Tibial artery (tissue), 4 donors: ENCODE results near the gene DCAF8.

ENCODE experiments used
- DNase-seq, 2 donors: peaks; one replicate each; pipeline ENCODE4 v3.0.0-alpha.2; 2019
- H3K27ac ChIP-seq, 2 donors: fragments of 200-600 bp; sonication (generic) in 1 of 2; 1 replicate in 1 of 2; 2 replicates in 1 of 2; pipeline ENCODE4 v1.5.1; 2018 to 2019; ENCODE audit warnings: mild to moderate bottlenecking in 1 of 2
- H3K27me3 ChIP-seq, 2 donors: fragments of 200-600 bp; sonication (generic) in 1 of 2; one replicate each; pipeline versions ENCODE4 v1.5.1 to v1.6.0; 2016 to 2019
- H3K36me3 ChIP-seq, 3 donors: fragments of 200-600 bp; sonication (generic) in 2 of 3; one replicate each; pipeline ENCODE4 v1.5.1; 2016 to 2019; ENCODE audit warnings: mild to moderate bottlenecking in 2 of 3
- H3K4me1 ChIP-seq, 4 donors: fragments of 200-600 bp; sonication (generic) in 2 of 4; 1 replicate in 3 of 4; 2 replicates in 1 of 4; pipeline ENCODE4 v1.5.1; 2016 to 2019
- H3K4me3 ChIP-seq, 2 donors: fragments of 200-600 bp; sonication (generic) in 1 of 2; 1 replicate in 1 of 2; 2 replicates in 1 of 2; pipeline ENCODE4 v1.5.1; 2018 to 2019; ENCODE audit warnings: mild to moderate bottlenecking in 2 of 2
- H3K9me3 ChIP-seq, 3 donors: fragments of 200-600 bp; sonication (generic) in 1 of 3; one replicate each; pipeline ENCODE4 v1.5.1; 2016 to 2019
- CTCF ChIP-seq, 2 experiments: fragments of 200-600 bp in 1 of 2; fragments of 450-650 bp in 1 of 2; IDR thresholded peaks; one replicate each; pipeline ENCODE4 v1.5.1; 2017 to 2019; ENCODE audit warnings: antibody characterized with exemption in 2 of 2, mild to moderate bottlenecking in 1 of 2, moderate library complexity in 1 of 2
- intact Hi-C: fragments of 100-400 bp; cut with DNase I; formaldehyde crosslinking; loops from one replicate; pipeline ENCODE4 v1.15.0; 2023; ENCODE audit warnings: low total_unique reads

DCAF8 gene

GRCh38 chr1:160232911-160233310 is 29.4 kb downstream of the DCAF8 start:
- no peaks in the 10 kb centered on the region for H3K4me1 ChIP-seq
- H3K4me3 ChIP-seq: no peak overlapping the region
- no peak for DNase-seq
- H3K27me3 ChIP-seq: no peaks in the 10 kb centered on the region
- H3K27ac ChIP-seq: no peak overlapping the region
- intact Hi-C loops: no loop called here
- H3K36me3 ChIP-seq: peaks cover 76 to 96% (median 81%) of the 10 kb centered on the region in 3 donors
- H3K9me3 ChIP-seq: no peaks in the 10 kb centered on the region
- TF ChIP-seq CTCF (IDR thresholded peaks at IDR 0.05): no peak

- TF ChIP-seq CTCF (IDR thresholded peaks at IDR 0.05): no peak
- peaks cover 76 to 93% (median 90%) of the 10 kb centered on the region in 3 donors for H3K36me3 ChIP-seq
These were observed 33.9 kb downstream of the DCAF8 start for GRCh38 chr1:160228431-160228830.

GRCh38 chr1:160227561-160227960 is 34.8 kb downstream of the DCAF8 start:
- no peak for TF ChIP-seq CTCF (IDR thresholded peaks at IDR 0.05)
- H3K4me1 ChIP-seq: no peaks in the 10 kb centered on the region
- H3K4me3 ChIP-seq: no peak overlapping the region
- intact Hi-C loops: no loop called here
- peaks cover 84 to 97% (median 94%) of the 10 kb centered on the region in 3 donors for H3K36me3 ChIP-seq
- H3K27me3 ChIP-seq: no peaks in the 10 kb centered on the region
- DNase-seq: no peak
- no peak overlapping the region for H3K27ac ChIP-seq
- no peaks in the 10 kb centered on the region for H3K9me3 ChIP-seq

More at GRCh38 chr1:160228431-160228830, 33.9 kb downstream of the DCAF8 start:
- Histone ChIP-seq H3K4me1 (no peaks in the 10 kb centered on the region), H3K27ac (no peak overlapping the region), H3K27me3 (no peaks in the 10 kb centered on the region), H3K9me3 (no peaks in the 10 kb centered on the region), H3K4me3 (no peak overlapping the region)
- intact Hi-C loops: no loop called here
- DNase-seq: no peak

- H3K36me3 ChIP-seq: peaks cover 84 to 97% (median 94%) of the 10 kb centered on the region in 3 donors
- no peaks in the 10 kb centered on the region for H3K27me3 ChIP-seq
- TF ChIP-seq CTCF (IDR thresholded peaks at IDR 0.05): no peak
- no peak overlapping the region for H3K27ac ChIP-seq
- H3K4me1 ChIP-seq: no peaks in the 10 kb centered on the region
- intact Hi-C loops: no loop called here
- no peak overlapping the region for H3K4me3 ChIP-seq
- DNase-seq: no peak
- no peaks in the 10 kb centered on the region for H3K9me3 ChIP-seq
These were observed 35.3 kb downstream of the DCAF8 start for GRCh38 chr1:160227034-160227433.

- peaks cover 82 to 95% (median 94%) of the 10 kb centered on the region in 3 donors for H3K36me3 ChIP-seq
- no peak overlapping the region for H3K4me3 ChIP-seq
- intact Hi-C loops: no loop called here
- TF ChIP-seq CTCF (IDR thresholded peaks at IDR 0.05): no peak
- no peaks in the 10 kb centered on the region for H3K4me1 ChIP-seq
- no peaks in the 10 kb centered on the region for H3K27me3 ChIP-seq
- DNase-seq: no peak
- H3K9me3 ChIP-seq: no peaks in the 10 kb centered on the region
- H3K27ac ChIP-seq: no peak overlapping the region
These were observed 35.7 kb downstream of the DCAF8 start for GRCh38 chr1:160226623-160227022.

GRCh38 chr1:160225345-160225744 is 37.0 kb downstream of the DCAF8 start:
- peaks cover 80 to 94% (median 82%) of the 10 kb centered on the region in 3 donors for H3K36me3 ChIP-seq
- H3K9me3 ChIP-seq: no peaks in the 10 kb centered on the region
- intact Hi-C loops: no loop called here
- H3K27me3 ChIP-seq: no peaks in the 10 kb centered on the region
- H3K4me3 ChIP-seq: no peak overlapping the region
- DNase-seq: no peak
- no peaks in the 10 kb centered on the region for H3K4me1 ChIP-seq
- H3K27ac ChIP-seq: no peak overlapping the region
- TF ChIP-seq CTCF (IDR thresholded peaks at IDR 0.05): no peak
